ENCODE measurements around the gene IAH1. TPM values are rescaled to one million over a fixed set of nuclear protein-coding genes. Genes with fewer than 3 reads are reported as not detected.
"Not testable (repeated sequence)": the region's sequence is repeated elsewhere in the genome, so short reads cannot be mapped to it uniquely, and the experiment has no call there.

IAH1 gene
- total RNA-seq, 1 donor from 2014 or later = 59.7 TPM

- DNase-seq (ENCODE audit: low spot score) = no peak
Observed at GRCh38 chr2:9472511-9472910, 1.8 kb upstream of the IAH1 start.

GRCh38 chr2:9473308-9473984 is 905 bp upstream of the IAH1 start:
- no peak for DNase-seq (ENCODE audit: low spot score)

GRCh38 chr2:9473985-9474360 is 378 bp upstream of the IAH1 start:
- no peak for DNase-seq (ENCODE audit: low spot score)

- DNase-seq (ENCODE audit: low spot score) = no peak
Observed at GRCh38 chr2:9477914-9478313, 3.6 kb downstream of the IAH1 start.

GRCh38 chr2:9478526-9478925 is 4.2 kb downstream of the IAH1 start:
- DNase-seq (ENCODE audit: low spot score) = no peak

GRCh38 chr2:9480157-9480556 is 5.8 kb downstream of the IAH1 start:
- DNase-seq (ENCODE audit: low spot score) = no peak

- no peak for DNase-seq (ENCODE audit: low spot score)
Observed at GRCh38 chr2:9483107-9483506, 8.8 kb downstream of the IAH1 start.

- DNase-seq (ENCODE audit: low spot score) = no peak
Observed at GRCh38 chr2:9484533-9484932, 10.2 kb downstream of the IAH1 start.

GRCh38 chr2:9488583-9489547 is 14.5 kb downstream of the IAH1 start:
- DNase-seq (ENCODE audit: low spot score) = no peak

GRCh38 chr2:9490789-9491188 is 16.4 kb downstream of the IAH1 start:
- no peak for DNase-seq (ENCODE audit: low spot score)

GRCh38 chr2:9492927-9493326 is 18.6 kb downstream of the IAH1 start:
- no peak for DNase-seq (ENCODE audit: low spot score)

- no peak for DNase-seq (ENCODE audit: low spot score)
Observed at GRCh38 chr2:9493478-9493877, 19.1 kb downstream of the IAH1 start.

- DNase-seq (ENCODE audit: low spot score) = no peak
Observed at GRCh38 chr2:9494081-9494480, 19.7 kb downstream of the IAH1 start.

- DNase-seq (ENCODE audit: low spot score) = no peak
Observed at GRCh38 chr2:9497017-9497416, 22.7 kb downstream of the IAH1 start.

GRCh38 chr2:9498210-9498609 is 23.9 kb downstream of the IAH1 start:
- no peak for DNase-seq (ENCODE audit: low spot score)

- DNase-seq (ENCODE audit: low spot score) = no peak
Observed at GRCh38 chr2:9508931-9509330, 34.6 kb downstream of the IAH1 start.

- DNase-seq (ENCODE audit: low spot score) = not testable (repeated sequence)
Observed at GRCh38 chr2:9513946-9514345, 39.6 kb downstream of the IAH1 start.

GRCh38 chr2:9517118-9517782 is 42.9 kb downstream of the IAH1 start:
- DNase-seq (ENCODE audit: low spot score) = no peak

GRCh38 chr2:9518163-9518562 is 43.8 kb downstream of the IAH1 start:
- DNase-seq (ENCODE audit: low spot score) = no peak

GRCh38 chr2:9518780-9519179 is 44.4 kb downstream of the IAH1 start:
- no peak for DNase-seq (ENCODE audit: low spot score)

- no peak for DNase-seq (ENCODE audit: low spot score)
Observed at GRCh38 chr2:9519250-9519649, 44.9 kb downstream of the IAH1 start.

- no peak for DNase-seq (ENCODE audit: low spot score)
Observed at GRCh38 chr2:9524291-9524690, 49.9 kb downstream of the IAH1 start.
